Measurements from ENCODE around the gene ALG1L2.
"Not testable (repeated sequence)": the region's sequence is repeated elsewhere in the genome, so short reads cannot be mapped to it uniquely, and the experiment has no call there.

ALG1L2 gene

GRCh38 chr3:130111185-130111864, 29.7 kb downstream of the ALG1L2 start:
- in situ Hi-C loops (cut with MboI; ENCODE audit: low sequenced_read_pairs, unreplicated experiment): no loop called here
- peak; percentile 92 for DNase-seq (ENCODE audit: low spot score)
- no peak for TF ChIP-seq CTCF (IDR thresholded peaks at IDR 0.05; ENCODE audit: borderline replicate concordance, control extremely low read depth, extremely low read depth, insufficient read depth, missing control alignments)

GRCh38 chr3:130111865-130112747, 30.5 kb downstream of the ALG1L2 start:
- DNase-seq (ENCODE audit: low spot score); in situ Hi-C loops (cut with MboI; ENCODE audit: low sequenced_read_pairs, unreplicated experiment): not testable (repeated sequence)

GRCh38 chr3:130112748-130113073, 31.1 kb downstream of the ALG1L2 start:
- in situ Hi-C loops (cut with MboI; ENCODE audit: low sequenced_read_pairs, unreplicated experiment); DNase-seq (ENCODE audit: low spot score): not testable (repeated sequence)

DNA sequence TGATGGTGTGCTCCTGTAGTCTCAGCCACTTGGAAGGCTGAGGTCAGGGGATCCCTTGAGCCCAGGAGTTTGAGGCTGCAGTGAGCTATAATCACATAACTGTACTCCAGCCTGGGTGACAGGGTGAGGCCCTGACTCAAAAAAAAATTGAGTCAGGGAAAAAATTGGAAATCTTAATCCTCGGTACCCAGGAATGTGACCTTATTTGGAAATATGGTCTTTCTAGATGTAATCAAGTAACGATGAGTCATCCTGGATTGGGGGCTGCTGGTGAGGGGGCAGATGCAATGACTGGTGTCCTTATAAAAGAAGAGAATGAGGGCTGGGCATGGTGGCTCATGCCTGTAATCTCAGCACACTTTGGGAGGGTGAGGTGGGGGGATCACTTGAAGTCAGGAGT, 33.8 kb downstream of the ALG1L2 start:
- in situ Hi-C loops (cut with MboI; ENCODE audit: low sequenced_read_pairs, unreplicated experiment); DNase-seq (ENCODE audit: low spot score): not testable (repeated sequence)

GRCh38 chr3:130117933-130118332, 36.3 kb downstream of the ALG1L2 start:
- DNase-seq (ENCODE audit: low spot score): no peak
- no peak for TF ChIP-seq CTCF (IDR thresholded peaks at IDR 0.05; ENCODE audit: borderline replicate concordance, control extremely low read depth, extremely low read depth, insufficient read depth, missing control alignments)
- in situ Hi-C loops (cut with MboI; ENCODE audit: low sequenced_read_pairs, unreplicated experiment): no loop called here

- in situ Hi-C loops (cut with MboI; ENCODE audit: low sequenced_read_pairs, unreplicated experiment); DNase-seq (ENCODE audit: low spot score): not testable (repeated sequence)
These were observed 38.2 kb downstream of the ALG1L2 start for GRCh38 chr3:130119824-130120223.

GRCh38 chr3:130120291-130120690, 38.7 kb downstream of the ALG1L2 start:
- DNase-seq (ENCODE audit: low spot score); in situ Hi-C loops (cut with MboI; ENCODE audit: low sequenced_read_pairs, unreplicated experiment): not testable (repeated sequence)

GRCh38 chr3:130122891-130123775, 41.5 kb downstream of the ALG1L2 start:
- DNase-seq (ENCODE audit: low spot score); in situ Hi-C loops (cut with MboI; ENCODE audit: low sequenced_read_pairs, unreplicated experiment): not testable (repeated sequence)

GRCh38 chr3:130125406-130125805, 43.8 kb downstream of the ALG1L2 start:
- in situ Hi-C loops (cut with MboI; ENCODE audit: low sequenced_read_pairs, unreplicated experiment); DNase-seq (ENCODE audit: low spot score): not testable (repeated sequence)

GRCh38 chr3:130136337-130136736, 54.7 kb downstream of the ALG1L2 start:
- in situ Hi-C loops (cut with MboI; ENCODE audit: low sequenced_read_pairs, unreplicated experiment); DNase-seq (ENCODE audit: low spot score): not testable (repeated sequence)

GRCh38 chr3:130137685-130138084, 56.1 kb downstream of the ALG1L2 start:
- in situ Hi-C loops (cut with MboI; ENCODE audit: low sequenced_read_pairs, unreplicated experiment); DNase-seq (ENCODE audit: low spot score): not testable (repeated sequence)

DNA sequence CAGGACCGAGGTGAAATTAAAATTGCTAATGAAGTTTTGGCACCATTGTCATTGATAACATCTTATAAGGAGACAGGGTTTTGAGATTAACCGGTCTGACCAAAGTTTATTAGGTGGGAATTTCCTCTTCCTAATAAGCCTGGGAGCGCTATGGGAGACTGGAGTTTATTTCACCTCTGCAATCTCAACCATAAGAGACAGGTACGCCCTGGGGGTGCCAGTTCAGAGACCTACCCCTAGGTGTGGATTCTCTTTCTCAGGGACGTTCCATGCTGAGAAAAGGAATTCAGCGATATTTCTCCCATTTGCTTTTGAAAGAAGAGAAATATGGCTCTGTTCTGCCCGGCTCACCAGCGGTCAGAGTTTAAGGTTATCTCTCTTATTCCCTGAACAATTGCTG, 57.4 kb downstream of the ALG1L2 start:
- in situ Hi-C loops (cut with MboI; ENCODE audit: low sequenced_read_pairs, unreplicated experiment): not testable (repeated sequence)

GRCh38 chr3:130140756-130141155, 59.1 kb downstream of the ALG1L2 start:
- in situ Hi-C loops (cut with MboI; ENCODE audit: low sequenced_read_pairs, unreplicated experiment): not testable (repeated sequence)

More for the DNA sequence above, 57.4 kb downstream of the ALG1L2 start:
- not testable (repeated sequence) for DNase-seq (ENCODE audit: low spot score)

GRCh38 chr3:130143648-130144327, 62.2 kb downstream of the ALG1L2 start:
- DNase-seq (ENCODE audit: low spot score); in situ Hi-C loops (cut with MboI; ENCODE audit: low sequenced_read_pairs, unreplicated experiment): not testable (repeated sequence)

More at GRCh38 chr3:130140756-130141155, 59.1 kb downstream of the ALG1L2 start:
- not testable (repeated sequence) for DNase-seq (ENCODE audit: low spot score)

DNA sequence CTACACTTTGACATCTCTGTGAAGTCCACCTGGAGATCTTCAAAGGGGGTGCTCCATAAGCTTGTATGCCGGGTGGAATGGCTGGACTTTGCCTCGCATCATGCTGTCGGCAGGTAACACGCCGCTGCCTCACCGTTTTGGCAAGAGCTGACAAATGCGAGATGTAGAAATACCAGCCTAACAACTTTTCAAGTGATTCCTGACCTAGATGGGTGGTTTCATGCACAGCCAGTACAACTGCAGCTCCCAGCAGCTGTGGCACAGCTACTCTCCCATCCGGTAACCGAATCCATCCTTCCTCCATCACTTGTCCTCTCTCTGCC, 62.7 kb downstream of the ALG1L2 start:
- in situ Hi-C loops (cut with MboI; ENCODE audit: low sequenced_read_pairs, unreplicated experiment): not testable (repeated sequence)

More for the DNA sequence above, 62.7 kb downstream of the ALG1L2 start:
- DNase-seq (ENCODE audit: low spot score): not testable (repeated sequence)
